Measurements from ENCODE around the gene C5orf22.
"Not testable (repeated sequence)": the region's sequence is repeated elsewhere in the genome, so short reads cannot be mapped to it uniquely, and the experiment has no call there.

C5orf22 gene

GRCh38 chr5:31554552-31554951 is 22.5 kb downstream of the C5orf22 start:
- DNase-seq (ENCODE audit: low read depth) = no peak

GRCh38 chr5:31556461-31556860 is 24.4 kb downstream of the C5orf22 start:
- no peak for DNase-seq (ENCODE audit: low read depth)

GRCh38 chr5:31559942-31560341 is 27.8 kb downstream of the C5orf22 start:
- DNase-seq (ENCODE audit: low read depth) = no peak

GRCh38 chr5:31561946-31562345 is 29.8 kb downstream of the C5orf22 start:
- DNase-seq (ENCODE audit: low read depth) = no peak

GRCh38 chr5:31563216-31563615 is 31.1 kb downstream of the C5orf22 start:
- no peak for DNase-seq (ENCODE audit: low read depth)

- not testable (repeated sequence) for DNase-seq (ENCODE audit: low read depth)
Observed at GRCh38 chr5:31566362-31566761, 34.3 kb downstream of the C5orf22 start.

GRCh38 chr5:31568302-31568835 is 36.3 kb downstream of the C5orf22 start:
- DNase-seq (ENCODE audit: low read depth) = no peak

- no peak for DNase-seq (ENCODE audit: low read depth)
Observed at GRCh38 chr5:31569068-31569467, 37.0 kb downstream of the C5orf22 start.

- DNase-seq (ENCODE audit: low read depth) = no peak
Observed at GRCh38 chr5:31573494-31574142, 41.5 kb downstream of the C5orf22 start.

GRCh38 chr5:31574772-31575171 is 42.7 kb downstream of the C5orf22 start:
- DNase-seq (ENCODE audit: low read depth) = no peak

- DNase-seq (ENCODE audit: low read depth) = no peak
Observed at GRCh38 chr5:31577438-31577837, 45.3 kb downstream of the C5orf22 start.

- no peak for DNase-seq (ENCODE audit: low read depth)
Observed at GRCh38 chr5:31579558-31579957, 47.5 kb downstream of the C5orf22 start.

- no peak for DNase-seq (ENCODE audit: low read depth)
Observed at GRCh38 chr5:31581498-31582099, 49.5 kb downstream of the C5orf22 start.

- DNase-seq (ENCODE audit: low read depth) = no peak
Observed at GRCh38 chr5:31583129-31583528, 51.0 kb downstream of the C5orf22 start.

GRCh38 chr5:31585166-31585894 is 53.2 kb downstream of the C5orf22 start:
- DNase-seq (ENCODE audit: low read depth) = no peak

GRCh38 chr5:31585895-31586270 is 53.8 kb downstream of the C5orf22 start:
- no peak for DNase-seq (ENCODE audit: low read depth)

GRCh38 chr5:31587546-31587945 is 55.4 kb downstream of the C5orf22 start:
- no peak for DNase-seq (ENCODE audit: low read depth)

- DNase-seq (ENCODE audit: low read depth) = no peak
Observed at GRCh38 chr5:31593665-31594064, 61.6 kb downstream of the C5orf22 start.

GRCh38 chr5:31596354-31596753 is 64.3 kb downstream of the C5orf22 start:
- DNase-seq (ENCODE audit: low read depth) = no peak

- DNase-seq (ENCODE audit: low read depth) = no peak
Observed at GRCh38 chr5:31598640-31599611, 66.8 kb downstream of the C5orf22 start.

- not testable (repeated sequence) for DNase-seq (ENCODE audit: low read depth)
Observed at GRCh38 chr5:31602305-31602704, 70.2 kb downstream of the C5orf22 start.

GRCh38 chr5:31604240-31604639 is 72.1 kb downstream of the C5orf22 start:
- DNase-seq (ENCODE audit: low read depth) = no peak

Measured in activated gamma-delta T cell treated with anti-CD3 and anti-CD28 coated beads, Interleukin-2, amount 50 U/mL, for 16 hours (primary cell).